ENCODE results near the gene LCNL1. TPM values are rescaled to one million over a fixed set of nuclear protein-coding genes. Genes with fewer than 3 reads are reported as not detected.

The LCNL1 gene
- polyA plus RNA-seq, 1 donor (not counting 4 experiments of a cell fraction or from before 2014, with no cell fraction given) = not detected

GRCh38 chr9:136962163-136962562 lies 20.6 kb upstream of the LCNL1 start:
- H3K27ac ChIP-seq (ENCODE audit: control insufficient read depth, insufficient read depth, low read length) = no peak overlapping the region
- no peak overlapping the region for H2AFZ ChIP-seq (ENCODE audit: control insufficient read depth, low read length)
- H3K27me3 ChIP-seq (ENCODE audit: control insufficient read depth, extremely low read depth, insufficient read depth, low read length) = peaks cover 5% of the 10 kb centered on the region
- no peak overlapping the region for H3K9ac ChIP-seq (ENCODE audit: control insufficient read depth, extremely low read depth, insufficient read depth, low read length)
- no peak overlapping the region for H3K4me3 ChIP-seq (ENCODE audit: control insufficient read depth in 2 of 3, extremely low read depth in 1 of 3, insufficient read depth in 2 of 3, low read depth in 1 of 3, low read length in 3 of 3)
- DNase-seq (ENCODE audit: low read depth, low spot score) (no peak), FAIRE-seq (no peak)
- H3K79me2 ChIP-seq (ENCODE audit: control insufficient read depth, insufficient read depth, low read length) = no peaks in the 10 kb centered on the region
- no peaks in the 10 kb centered on the region for H4K20me1 ChIP-seq (ENCODE audit: control insufficient read depth, extremely low read depth, insufficient read depth, low read length)
- no peaks in the 10 kb centered on the region for H3K9me3 ChIP-seq (ENCODE audit: control insufficient read depth, low read depth, low read length)
- dilution Hi-C loops (cut with MboI; ENCODE audit: extremely low pct_ligation_motif_present, low sequenced_read_pairs) = no loop called here
- TF ChIP-seq EZH2 (IDR thresholded peaks at IDR 0.05; ENCODE audit: low read length) = no peak
- no peak for TF ChIP-seq CTCF (optimal IDR thresholded peaks at IDR 0.05 in 1 of 3, IDR thresholded peaks at IDR 0.05 in 1 of 3, conservative IDR thresholded peaks at IDR 0.05 in 1 of 3; ENCODE audit: extremely low read depth in 1 of 3, insufficient read depth in 2 of 3, low read length in 3 of 3)
- H3K9me1 ChIP-seq (ENCODE audit: control insufficient read depth, extremely low read depth, insufficient read depth, low read length) = no peaks in the 10 kb centered on the region
- no peak overlapping the region for H3K4me2 ChIP-seq (ENCODE audit: control insufficient read depth, extremely low read depth, insufficient read depth, low read depth, low read length)
- peaks cover 8% of the 10 kb centered on the region for H3K4me1 ChIP-seq (ENCODE audit: control insufficient read depth, extremely low read depth, insufficient read depth, low read length)
- no peaks in the 10 kb centered on the region for H3K36me3 ChIP-seq (ENCODE audit: control insufficient read depth in 2 of 2, extremely low read depth in 1 of 2, insufficient read depth in 2 of 2, low read length in 2 of 2)

GRCh38 chr9:136962701-136963248 lies 20.0 kb upstream of the LCNL1 start:
- no peak overlapping the region for H2AFZ ChIP-seq (ENCODE audit: control insufficient read depth, low read length)
- dilution Hi-C loops (cut with MboI; ENCODE audit: extremely low pct_ligation_motif_present, low sequenced_read_pairs) = no loop called here
- H3K27me3 ChIP-seq (ENCODE audit: control insufficient read depth, extremely low read depth, insufficient read depth, low read length) = peaks cover 5% of the 10 kb centered on the region
- no peak overlapping the region for H3K4me2 ChIP-seq (ENCODE audit: control insufficient read depth, extremely low read depth, insufficient read depth, low read depth, low read length)
- no peak for FAIRE-seq
- no peak for DNase-seq (ENCODE audit: low read depth, low spot score)
- no peaks in the 10 kb centered on the region for H3K9me3 ChIP-seq (ENCODE audit: control insufficient read depth, low read depth, low read length)
- TF ChIP-seq EZH2 (IDR thresholded peaks at IDR 0.05; ENCODE audit: low read length) (no peak), CTCF (optimal IDR thresholded peaks at IDR 0.05 in 1 of 3, IDR thresholded peaks at IDR 0.05 in 1 of 3, conservative IDR thresholded peaks at IDR 0.05 in 1 of 3; ENCODE audit: extremely low read depth in 1 of 3, insufficient read depth in 2 of 3, low read length in 3 of 3) (no peak)
- H3K4me1 ChIP-seq (ENCODE audit: control insufficient read depth, extremely low read depth, insufficient read depth, low read length) = peaks cover 8% of the 10 kb centered on the region
- H3K9ac ChIP-seq (ENCODE audit: control insufficient read depth, extremely low read depth, insufficient read depth, low read length) = no peak overlapping the region
- no peaks in the 10 kb centered on the region for H4K20me1 ChIP-seq (ENCODE audit: control insufficient read depth, extremely low read depth, insufficient read depth, low read length)
- H3K4me3 ChIP-seq (ENCODE audit: control insufficient read depth in 2 of 3, extremely low read depth in 1 of 3, insufficient read depth in 2 of 3, low read depth in 1 of 3, low read length in 3 of 3) = no peak overlapping the region
- H3K79me2 ChIP-seq (ENCODE audit: control insufficient read depth, insufficient read depth, low read length) = no peaks in the 10 kb centered on the region
- H3K36me3 ChIP-seq (ENCODE audit: control insufficient read depth in 2 of 2, extremely low read depth in 1 of 2, insufficient read depth in 2 of 2, low read length in 2 of 2) = no peaks in the 10 kb centered on the region
- no peaks in the 10 kb centered on the region for H3K9me1 ChIP-seq (ENCODE audit: control insufficient read depth, extremely low read depth, insufficient read depth, low read length)
- H3K27ac ChIP-seq (ENCODE audit: control insufficient read depth, insufficient read depth, low read length) = no peak overlapping the region
